ENCODE results near the gene TIMP2.

- TF ChIP-seq POLR2A (IDR thresholded peaks at IDR 0.05), result no peak
- no peak for TF ChIP-seq CTCF (IDR thresholded peaks at IDR 0.05)
Observed at GRCh38 chr17:78960928-78961327, 35.7 kb upstream of the TIMP2 start.

Data from heart left ventricle (tissue), 13 donors.